Measurements from ENCODE around the gene SSTR1. TPM values are rescaled to one million over a fixed set of nuclear protein-coding genes. Genes with fewer than 3 reads are reported as not detected.

The SSTR1 gene
- total and polyA plus RNA-seq, 2 of the 13 experiments (the other 11 are each of a cell fraction or from before 2014, with no cell fraction given): 0.04 TPM

GRCh38 chr14:38238332-38238731 lies 30.6 kb downstream of the SSTR1 start:
- no peak overlapping the region for H3K4me2 ChIP-seq (ENCODE audit: low read depth, low read length)
- no peaks in the 10 kb centered on the region for H3K9me3 ChIP-seq (ENCODE audit: low read length)
- H3K27me3 ChIP-seq (ENCODE audit: control insufficient read depth in 1 of 2, insufficient read depth in 2 of 2, low read length in 2 of 2): no peaks in the 10 kb centered on the region
- no peaks in the 10 kb centered on the region for H3K36me3 ChIP-seq (replicated peaks in 1 of 2; ENCODE audit: control insufficient read depth in 1 of 2, insufficient read depth in 2 of 2, low read length in 2 of 2)
- H4K20me1 ChIP-seq (ENCODE audit: insufficient read depth, low read length): no peaks in the 10 kb centered on the region
- H2AFZ ChIP-seq (ENCODE audit: low read length): no peak overlapping the region
- TF ChIP-seq ZNF512B (CRISPR knock-in tag; IDR thresholded peaks at IDR 0.05; ENCODE audit: borderline replicate concordance) (no peak), SMARCC2 (IDR thresholded peaks at IDR 0.05) (no peak), ZNF256 (CRISPR knock-in tag; conservative IDR thresholded peaks at IDR 0.05) (no peak), CEBPB (IDR thresholded peaks at IDR 0.05; ENCODE audit: borderline replicate concordance, low read depth, low read length) (no peak), THAP11 (CRISPR knock-in tag; IDR thresholded peaks at IDR 0.05) (no peak), ZNF572 (CRISPR knock-in tag; IDR thresholded peaks at IDR 0.05) (no peak), GATAD2A (CRISPR knock-in tag; IDR thresholded peaks at IDR 0.05) (no peak), NR2F2 (IDR thresholded peaks at IDR 0.05; ENCODE audit: borderline replicate concordance, low read depth) (no peak), FOXC1 (CRISPR knock-in tag; IDR thresholded peaks at IDR 0.05; ENCODE audit: borderline replicate concordance) (no peak), ZNF10 (CRISPR knock-in tag; IDR thresholded peaks at IDR 0.05; ENCODE audit: borderline replicate concordance, low read depth) (no peak), DDIT3 (CRISPR knock-in tag; IDR thresholded peaks at IDR 0.05) (no peak)
- H3K4me3 ChIP-seq (replicated peaks in 1 of 3; ENCODE audit: insufficient read depth in 1 of 3, low read depth in 2 of 3, low read length in 3 of 3): no peak overlapping the region
- no peak for ATAC-seq
- intact Hi-C loops (cut with micrococcal nuclease; ENCODE audit: unreplicated experiment): no loop called here
- H3K4me1 ChIP-seq (ENCODE audit: insufficient read depth, low read length): no peaks in the 10 kb centered on the region
- no TSS peak for BruUV-seq (replicated peaks)
- no peak overlapping the region for H3K9ac ChIP-seq (ENCODE audit: insufficient read depth, low read depth, low read length)
- FAIRE-seq: no peak
- 35% methylated on average over 1 of the region's 1 CpG for WGBS (ENCODE audit: low lambda C conversion rate)
- CTCF ChIA-PET (ENCODE audit: low intra/inter-chr PET ratio, low total read pairs): no interaction called here
- POLR2A ChIA-PET: interaction anchor here (0.6 kb wide), 1 partner anchor 74 kb away, joined by 4 read pairs; no protein-coding TSS in a partner anchor
- no peak overlapping the region for H3K27ac ChIP-seq (ENCODE audit: extremely low read length, insufficient read depth, low read length)
- in situ Hi-C loops (cut with HindIII; ENCODE audit: extremely low pct_ligation_motif_present, low pct_unique_long_range_greater_than_20kb): no loop called here
- DNase-seq (ENCODE audit: low spot score): no peak
- H3K79me2 ChIP-seq (ENCODE audit: insufficient read depth, low read length): no peaks in the 10 kb centered on the region

All from HepG2 (cell line).